ENCODE measurements around the gene USP21.

Gene USP21

GRCh38 chr1:161193561-161194235 is 34.4 kb downstream of the USP21 start:
- no peak for DNase-seq (ENCODE audit: low read depth in 2 of 2)

- DNase-seq (ENCODE audit: low read depth in 2 of 2) = no peak
Observed at GRCh38 chr1:161195171-161195570, 35.9 kb downstream of the USP21 start.

GRCh38 chr1:161196111-161196510 is 36.8 kb downstream of the USP21 start:
- no peak for DNase-seq (ENCODE audit: low read depth in 2 of 2)

GRCh38 chr1:161196521-161197451 is 37.5 kb downstream of the USP21 start:
- DNase-seq (ENCODE audit: low read depth in 2 of 2) = no peak

GRCh38 chr1:161197560-161198193 is 38.4 kb downstream of the USP21 start:
- no peak for DNase-seq (ENCODE audit: low read depth in 2 of 2)

GRCh38 chr1:161198194-161198896 is 39.0 kb downstream of the USP21 start:
- no peak for DNase-seq (ENCODE audit: low read depth in 2 of 2)

GRCh38 chr1:161198897-161199431 is 39.7 kb downstream of the USP21 start, which contains the start of gene ADAMTS4:
ADAMTS4 (minus strand) TSS chr1:161199054; CDS start chr1:161198627, 427 bp downstream.
- no peak for DNase-seq (ENCODE audit: low read depth in 2 of 2)

GRCh38 chr1:161199506-161200139 is 40.3 kb downstream of the USP21 start:
- no peak for DNase-seq (ENCODE audit: low read depth in 2 of 2)

GRCh38 chr1:161200421-161200991 is 41.2 kb downstream of the USP21 start:
- DNase-seq (ENCODE audit: low read depth in 2 of 2) = no peak

- no peak for DNase-seq (ENCODE audit: low read depth in 2 of 2)
Observed at GRCh38 chr1:161200992-161201835, 41.9 kb downstream of the USP21 start.

- DNase-seq (ENCODE audit: low read depth in 2 of 2) = peak; percentile 91
Observed at GRCh38 chr1:161201836-161202712, 42.8 kb downstream of the USP21 start, which contains the start of gene NDUFS2. NDUFS2 (plus strand) TSS chr1:161202367; CDS start chr1:161202386, 19 bp downstream.

GRCh38 chr1:161206411-161207140 is 47.3 kb downstream of the USP21 start:
- no peak for DNase-seq (ENCODE audit: low read depth in 2 of 2)

GRCh38 chr1:161207173-161207572 is 47.9 kb downstream of the USP21 start:
- DNase-seq (ENCODE audit: low read depth in 2 of 2) = no peak

- DNase-seq (ENCODE audit: low read depth in 2 of 2) = peak; percentile 25 to 50
Observed at GRCh38 chr1:161209790-161210409, 50.6 kb downstream of the USP21 start.

GRCh38 chr1:161214369-161214768 is 55.1 kb downstream of the USP21 start:
- DNase-seq (ENCODE audit: low read depth in 2 of 2) = no peak

- DNase-seq (ENCODE audit: low read depth in 2 of 2) = no peak
Observed at GRCh38 chr1:161215076-161215475, 55.8 kb downstream of the USP21 start, which contains the start of gene FCER1G. FCER1G (plus strand) TSS chr1:161215295; CDS start chr1:161215322, 27 bp downstream.

Measured in stimulated activated CD8-positive, alpha-beta memory T cell treated with anti-CD3 and anti-CD28 coated beads, Interleukin-7, amount 100 ng/mL, for 1 hour (primary cell).